K562 (cell line): ENCODE measurements around the gene PTCH1. TPM values are rescaled to one million over a fixed set of nuclear protein-coding genes. Genes with fewer than 3 reads are reported as not detected.

ENCODE experiments used
- AFF1 ChIP-seq, 2 experiments: fragments of 450-650 bp; IDR thresholded peaks; 2 replicates each; pipeline ENCODE4 v1.6.1; 2018; ENCODE audit warnings: mild to moderate bottlenecking in 2 of 2, low read depth in 1 of 2; ENCODE audit not compliant: partially characterized antibody in 2 of 2
- ATF6 ChIP-seq: sonication (generic); formaldehyde crosslinking; IDR thresholded peaks from 2 replicates; pipeline ENCODE4 v1.4.0; 2020; ENCODE audit warnings: mild to moderate bottlenecking, missing genetic modification reagents
- ATF7 ChIP-seq: fragments of 450-650 bp; IDR thresholded peaks from 2 replicates; pipeline ENCODE4 v1.7.1; 2014; ENCODE audit warnings: mild to moderate bottlenecking, moderate library complexity
- EHMT2 ChIP-seq: fragments of 450-650 bp; IDR thresholded peaks from 2 replicates; pipeline ENCODE4 v1.6.1; 2018; ENCODE audit warnings: antibody characterized with exemption
- FIP1L1 ChIP-seq: fragments of 200-400 bp; formaldehyde crosslinking; IDR thresholded peaks from 2 replicates; pipeline ENCODE4 v1.6.1; 2018; ENCODE audit warnings: mild to moderate bottlenecking, low read depth, low read length; ENCODE audit not compliant: poor library complexity, severe bottlenecking
- MEF2D ChIP-seq: conservative IDR thresholded peaks from 2 replicates; pipeline ENCODE4 v1.6.1; 2016; ENCODE audit warnings: low read depth, missing genetic modification characterization, missing compliant biosample characterization
- MNT ChIP-seq, 2 experiments: fragments of 450-650 bp; conservative IDR thresholded peaks; 2 replicates each; pipeline ENCODE4 v1.6.1; 2017; ENCODE audit warnings: mild to moderate bottlenecking in 2 of 2, moderate library complexity in 2 of 2
- POLR2A ChIP-seq: fragments of 450-650 bp; conservative IDR thresholded peaks from 2 replicates; pipeline ENCODE4 v1.6.1; 2016
- POLR2G ChIP-seq: fragments of 200-400 bp; formaldehyde crosslinking; IDR thresholded peaks from 2 replicates; pipeline ENCODE4 v1.6.1; 2017; ENCODE audit warnings: low read depth, mild to moderate bottlenecking, antibody characterized with exemption, low read length, moderate library complexity
- PRPF4 ChIP-seq: fragments of 200-400 bp; formaldehyde crosslinking; IDR thresholded peaks from one replicate; pipeline ENCODE4 v1.6.1; 2017; ENCODE audit warnings: low read length, low read depth, mild to moderate bottlenecking; ENCODE audit not compliant: insufficient read depth, poor library complexity, severe bottlenecking
- SLC30A9 ChIP-seq: fragments of 250-450 bp; sonication (Bioruptor Pico); IDR thresholded peaks from 2 replicates; pipeline ENCODE4 v1.8.0; 2022; ENCODE audit warnings: mild to moderate bottlenecking, moderate library complexity
- ZBTB34 ChIP-seq: fragments of 250-450 bp; sonication (Bioruptor Pico); IDR thresholded peaks from 2 replicates; pipeline ENCODE4 v1.8.0; 2021; ENCODE audit warnings: mild to moderate bottlenecking, moderate library complexity
- ZBTB8A ChIP-seq: fragments of 450-650 bp; IDR thresholded peaks from 2 replicates; pipeline ENCODE4 v1.6.1; 2018; ENCODE audit warnings: mild to moderate bottlenecking, moderate library complexity; ENCODE audit not compliant: partially characterized antibody
- ZKSCAN3 ChIP-seq: fragments of 250-450 bp; sonication (Bioruptor Pico); IDR thresholded peaks from 2 replicates; pipeline ENCODE4 v1.4.0; 2020
- ZKSCAN8 ChIP-seq: fragments of 200-800 bp; sonication (Bioruptor generic); IDR thresholded peaks from 2 replicates; pipeline ENCODE4 v1.6.1; 2016; ENCODE audit warnings: missing genetic modification characterization, missing compliant biosample characterization
- ZNF121 ChIP-seq: sonication (generic); formaldehyde crosslinking; conservative IDR thresholded peaks from 2 replicates; pipeline ENCODE4 v1.8.0; 2022; ENCODE audit warnings: missing genetic modification reagents
- ZNF24 ChIP-seq: fragments of 450-650 bp; IDR thresholded peaks from 2 replicates; pipeline ENCODE4 v1.6.1; 2016
- ZNF717 ChIP-seq: fragments of 250-450 bp; sonication (Bioruptor Pico); IDR thresholded peaks from 2 replicates; pipeline ENCODE4 v1.5.0; 2021
- ZNF76 ChIP-seq: fragments of 250-450 bp; sonication (Bioruptor Pico); IDR thresholded peaks from 2 replicates; pipeline ENCODE4 v1.4.0; 2020; ENCODE audit warnings: mild to moderate bottlenecking, moderate library complexity, borderline replicate concordance
- polyA plus RNA-seq, 8 experiments: library from polyadenylated mRNA; depleted of rRNA in 4 of 8; stranded (reverse) in 5 of 8; unstranded in 3 of 8; fragments of >200 nt; fragmentation: Nextera tagmentation in 2 of 8; fragmentation: Illumina TruSeq in 1 of 8; extraction: Ambion mirVana in 2 of 8; extraction: Trizol in 1 of 8; gene quantifications; 2 replicates each; pipeline versions ENCODE4 v1.2.1 to v1.2.3, GENCODE V29; 2011 to 2014; ENCODE audit warnings: inconsistent platforms in 1 of 8, missing spikeins in 1 of 8
- total RNA-seq, 7 experiments: library from RNA; depleted of rRNA in 6 of 7; stranded (reverse); fragments of >200 nt in 6 of 7; fragmentation: Illumina TruSeq in 2 of 7; extraction: Trizol in 2 of 7; gene quantifications; 2 replicates each; pipeline versions ENCODE4 v1.2.1 to v1.2.3, GENCODE V29; 2011 to 2021; ENCODE audit warnings: low replicate concordance in 1 of 7

The PTCH1 gene
- total and polyA plus RNA-seq, 9 of the 15 experiments (the other 6 are each of a cell fraction or from before 2014, with no cell fraction given), result 0.70 to 9.9 (median 3.8) TPM

GRCh38 chr9:95411054-95411892 is 105.5 kb downstream of the PTCH1 start (continued):
- no peak for TF ChIP-seq AFF1 (IDR thresholded peaks at IDR 0.05; ENCODE audit: low read depth in 1 of 2, partially characterized antibody in 2 of 2)
- TF ChIP-seq ZNF121 (CRISPR knock-in tag), result no peak
- TF ChIP-seq MNT (conservative IDR thresholded peaks at IDR 0.05), result peak; percentile 78 to 90
- TF ChIP-seq ZKSCAN3 (CRISPR knock-in tag), result no peak
- no peak for TF ChIP-seq ZBTB34 (CRISPR knock-in tag)
- TF ChIP-seq ZNF76 (CRISPR knock-in tag), result no peak
- TF ChIP-seq ZNF24, result no peak
- no peak for TF ChIP-seq ATF6 (CRISPR knock-in tag)
- no peak for TF ChIP-seq ZKSCAN8 (CRISPR knock-in tag)
- no peak for TF ChIP-seq EHMT2
- no peak for TF ChIP-seq FIP1L1
- TF ChIP-seq ZNF717 (CRISPR knock-in tag), result no peak
- no peak for TF ChIP-seq ZBTB8A
- no peak for TF ChIP-seq MEF2D (tag)
- TF ChIP-seq POLR2A, result peak; percentile 35; the same call in 1 of the 2 replicates
- TF ChIP-seq PRPF4, result no peak
- TF ChIP-seq POLR2G, result peak; percentile 36; the same call in 1 of the 2 replicates
- TF ChIP-seq ATF7, result peak; percentile 38; the same call in 1 of the 2 replicates
- no peak for TF ChIP-seq SLC30A9 (CRISPR knock-in tag)
